GM21367 (cell line): ENCODE results near the gene SDK2.
"Not testable (repeated sequence)": the region's sequence is repeated elsewhere in the genome, so short reads cannot be mapped to it uniquely, and the experiment has no call there.

Experiments
- ATAC-seq: cut with Tn5 transposase; IDR thresholded peaks from one replicate; pipeline ENCODE4 v1.9.1; 2021; ENCODE audit not compliant: unreplicated experiment

Gene SDK2

GRCh38 chr17:73311781-73312641, 332.2 kb downstream of the SDK2 start, which contains the start of gene CDC42EP4:
CDC42EP4 (minus strand) TSS chr17:73312001; CDS start chr17:73286500, 25,501 bp downstream.
- peak; percentile 80 for ATAC-seq

- peak; percentile 0 for ATAC-seq
These were observed 332.8 kb downstream of the SDK2 start for GRCh38 chr17:73311428-73311780.

DNA sequence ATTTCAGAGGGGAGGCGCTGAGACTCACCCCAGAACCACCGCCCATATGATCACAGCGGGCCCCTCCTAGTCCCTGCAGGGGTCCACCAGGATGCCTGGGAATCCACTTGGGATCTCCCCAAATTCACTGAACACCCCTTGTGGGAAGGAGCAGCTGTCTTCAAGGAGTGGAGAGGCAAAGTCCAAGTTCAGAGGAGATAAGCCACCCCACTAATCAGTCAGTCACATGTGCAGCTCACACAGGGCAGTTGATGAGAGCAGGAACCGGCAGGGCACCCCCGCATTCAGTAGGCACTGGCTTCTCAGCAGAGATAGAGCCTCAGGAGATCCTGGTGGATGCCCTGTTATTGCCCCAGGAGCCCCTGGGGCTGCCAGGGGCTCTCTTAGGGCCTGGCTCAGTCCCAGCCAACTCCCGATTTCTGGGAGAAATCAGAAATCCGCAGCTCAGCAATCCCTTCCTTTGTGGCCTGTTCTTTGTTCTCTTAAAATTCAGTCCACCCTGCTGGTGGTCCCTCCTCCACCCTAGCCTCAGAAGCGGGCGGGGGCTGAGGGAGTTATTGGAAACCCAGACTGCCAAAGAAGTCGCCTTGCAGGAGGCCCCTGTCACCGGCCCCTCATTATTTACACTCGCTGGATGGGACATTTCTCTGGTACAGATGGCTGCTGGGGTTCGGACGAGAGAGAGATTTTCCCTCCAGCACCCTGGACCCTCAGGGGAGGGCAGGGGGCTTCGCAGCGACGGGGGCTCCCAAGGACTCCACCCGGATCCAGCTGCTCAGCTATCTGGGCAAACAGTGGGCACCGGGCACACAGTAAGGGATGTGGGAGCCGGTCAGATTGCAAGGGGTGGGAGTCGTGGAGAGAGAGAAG, 334.3 kb downstream of the SDK2 start:
- no peak for ATAC-seq

DNA sequence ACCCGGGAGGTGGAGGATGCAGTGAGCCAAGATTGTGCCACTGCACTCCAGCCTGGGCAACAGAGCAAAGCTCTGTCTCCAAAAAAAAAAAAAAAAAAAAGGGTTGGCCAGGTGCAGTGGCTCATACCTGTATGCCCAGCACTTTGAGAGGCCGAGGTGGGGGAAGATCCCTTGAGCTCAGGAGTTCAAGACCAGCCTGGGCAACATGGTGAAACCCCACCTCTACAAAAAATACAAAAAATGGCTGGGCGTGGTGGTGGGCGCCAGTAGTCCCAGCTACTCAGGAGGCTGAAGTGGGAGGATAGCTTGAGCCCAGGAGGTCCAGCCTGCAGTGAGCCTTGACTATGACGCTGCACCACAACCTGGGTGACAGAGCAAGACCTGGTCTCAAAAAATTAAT, 335.3 kb downstream of the SDK2 start:
- ATAC-seq, result not testable (repeated sequence)

- ATAC-seq, result no peak
These were observed 336.0 kb downstream of the SDK2 start for GRCh38 chr17:73308017-73308823.

GRCh38 chr17:73307130-73307529, 337.1 kb downstream of the SDK2 start:
- no peak for ATAC-seq

GRCh38 chr17:73305845-73306836, 338.1 kb downstream of the SDK2 start:
- no peak for ATAC-seq

- ATAC-seq, result no peak
These were observed 339.1 kb downstream of the SDK2 start for GRCh38 chr17:73304971-73305812.

DNA sequence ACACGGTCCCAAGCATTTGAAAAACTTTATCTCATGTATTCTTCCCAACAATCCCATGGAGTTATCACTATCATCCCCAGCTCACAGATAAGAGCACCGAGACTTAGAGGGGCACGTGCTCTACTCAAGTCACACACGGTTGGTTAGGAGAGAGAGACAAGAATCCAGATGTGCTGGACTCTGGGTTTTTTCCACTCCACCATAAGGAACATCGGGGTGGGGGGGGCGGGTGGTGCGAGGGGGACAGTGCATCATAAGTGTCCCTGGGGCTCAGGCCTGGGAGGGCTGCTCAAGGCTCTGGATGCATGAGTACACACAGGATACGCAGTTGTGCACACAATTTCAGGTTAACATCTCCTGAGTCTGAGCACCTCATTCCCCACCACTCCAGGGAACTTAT, 339.8 kb downstream of the SDK2 start:
- no peak for ATAC-seq

GRCh38 chr17:73302189-73302588, 342.1 kb downstream of the SDK2 start:
- ATAC-seq, result no peak

- no peak for ATAC-seq
These were observed 342.9 kb downstream of the SDK2 start for GRCh38 chr17:73301369-73301768.

GRCh38 chr17:73300392-73300791, 343.9 kb downstream of the SDK2 start:
- ATAC-seq, result no peak

- ATAC-seq, result no peak
These were observed 346.0 kb downstream of the SDK2 start for GRCh38 chr17:73297934-73298861.

GRCh38 chr17:73293480-73293911, 350.7 kb downstream of the SDK2 start:
- ATAC-seq, result no peak

GRCh38 chr17:73293031-73293430, 351.2 kb downstream of the SDK2 start:
- no peak for ATAC-seq

DNA sequence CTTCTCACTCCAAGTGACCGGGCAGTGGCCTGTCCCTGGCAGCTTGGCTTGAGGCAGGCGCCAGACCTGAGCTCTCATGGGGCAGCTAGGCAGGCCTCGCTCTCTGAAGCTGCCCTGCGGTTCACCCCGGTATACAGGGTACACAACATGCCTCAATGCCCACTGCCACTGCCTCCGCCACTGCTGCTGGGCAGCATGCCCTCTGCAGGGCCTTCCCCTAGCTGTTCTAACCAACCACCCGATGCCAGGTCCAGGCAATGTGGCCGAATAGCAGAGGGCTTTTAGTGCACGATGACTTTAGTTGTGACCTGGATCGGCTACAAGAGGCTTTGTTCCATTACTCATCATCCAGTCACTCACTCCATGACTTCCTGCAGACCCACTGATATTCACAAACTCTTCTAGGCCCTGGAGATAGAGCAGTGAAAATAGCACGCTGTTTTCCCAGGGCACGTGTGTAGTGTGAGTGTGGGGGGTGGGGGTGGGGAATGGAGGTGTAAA, 352.2 kb downstream of the SDK2 start:
- ATAC-seq, result no peak

- peak; percentile 83 for ATAC-seq
These were observed 352.9 kb downstream of the SDK2 start for GRCh38 chr17:73291260-73291801.
